Skeletal muscle cell (primary cell): Measurements from ENCODE around the gene CENPS.
A peak's percentile ranks its signal among the peaks of the same experiment; 100 is the strongest.
"Not testable (repeated sequence)": the region's sequence is repeated elsewhere in the genome, so short reads cannot be mapped to it uniquely, and the experiment has no call there.

Source experiments
- DNase-seq: peaks from one replicate; pipeline ENCODE4 v3.0.0-alpha.2; 2010; ENCODE audit warnings: low read depth
- H3K4me3 ChIP-seq: 2 replicates; pipeline ENCODE4 v1.5.1; 2011; ENCODE audit warnings: low read depth, mild to moderate bottlenecking, control low read depth, low read length, moderate library complexity

CENPS gene

DNA sequence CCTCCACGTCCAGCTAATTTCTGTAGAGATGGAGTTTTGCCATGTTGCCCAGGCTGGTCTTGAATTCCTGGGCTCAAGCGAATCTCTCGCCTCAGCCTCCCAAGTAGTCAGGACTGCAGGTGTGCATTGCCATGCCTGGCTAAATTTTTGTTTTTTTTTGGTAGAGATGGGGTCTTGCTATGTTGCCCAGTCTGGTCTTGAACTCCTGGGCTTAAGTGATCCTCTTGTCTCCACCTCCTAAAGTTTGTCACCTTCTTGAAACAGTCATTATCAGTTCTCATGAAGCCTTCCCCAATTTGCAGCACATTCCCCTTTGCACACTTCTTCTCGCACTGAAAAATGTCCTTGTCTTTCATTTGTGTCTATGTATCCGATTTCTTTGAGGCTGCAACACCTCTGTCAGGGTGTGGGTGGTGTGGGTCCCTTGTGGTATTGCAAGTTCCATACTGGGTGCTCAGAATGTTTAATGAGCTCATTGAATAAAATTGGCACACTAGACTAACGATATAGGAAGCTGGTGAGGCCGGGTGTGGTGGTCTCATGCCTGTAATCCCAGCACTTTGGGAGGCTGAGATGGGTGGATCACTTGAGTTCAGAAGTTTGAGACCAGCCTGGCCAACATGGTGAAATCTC is 16.7 kb downstream of the CENPS start:
- no peak for DNase-seq
- H3K4me3 ChIP-seq = no peak overlapping the region

DNA sequence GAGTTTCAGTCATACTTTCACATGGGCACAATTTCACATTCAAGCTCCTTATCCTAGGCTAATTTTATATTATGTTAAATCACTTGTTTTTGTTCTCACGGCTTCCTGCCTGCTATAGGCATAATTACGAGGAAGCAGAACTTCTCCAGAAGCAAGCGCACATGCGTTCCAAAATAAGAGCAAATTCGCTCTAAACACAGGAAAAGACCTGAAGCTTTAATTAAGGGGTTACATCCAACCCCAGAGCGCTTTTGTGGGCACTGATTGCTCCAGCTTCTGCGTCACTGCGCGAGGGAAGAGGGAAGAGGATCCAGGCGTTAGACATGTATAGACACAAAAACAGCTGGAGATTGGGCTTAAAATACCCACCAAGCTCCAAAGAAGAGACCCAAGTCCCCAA is 19.5 kb downstream of the CENPS start, which contains the start of gene CORT:
CORT (plus strand) TSS at position 281 of the 400 bp plus-strand sequence. CDS start 193 bp downstream, outside the sequence.
- DNase-seq = no peak

DNA sequence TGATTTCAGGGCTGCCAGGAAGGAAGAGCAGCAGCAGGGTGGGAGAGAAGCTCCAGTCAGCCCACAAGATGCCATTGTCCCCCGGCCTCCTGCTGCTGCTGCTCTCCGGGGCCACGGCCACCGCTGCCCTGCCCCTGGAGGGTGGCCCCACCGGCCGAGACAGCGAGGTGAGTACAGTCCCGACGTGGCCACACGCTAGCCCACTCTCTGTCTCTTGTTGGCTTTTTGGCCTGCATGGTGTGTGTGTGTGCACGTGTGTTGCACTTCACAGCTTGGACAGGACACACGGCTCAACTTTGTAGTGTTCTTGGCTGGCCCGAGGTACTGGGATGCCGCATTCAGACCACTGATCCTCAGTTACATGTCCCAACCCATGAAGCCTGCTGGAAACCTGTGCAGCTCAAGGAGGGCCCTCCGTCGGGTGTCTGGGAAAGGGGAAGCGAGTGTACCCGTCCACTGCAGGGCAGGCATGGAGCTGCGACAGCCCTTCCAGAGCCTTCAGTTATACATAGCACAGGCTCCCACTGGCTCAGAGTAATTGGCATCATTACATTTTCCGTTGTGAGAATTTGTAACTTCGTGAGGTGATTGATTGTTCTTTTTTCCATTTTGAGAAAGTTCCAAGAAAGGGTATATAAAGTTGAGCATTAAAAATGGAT is 20.1 kb downstream of the CENPS start:
- no peak overlapping the region for H3K4me3 ChIP-seq
- no peak for DNase-seq

More for the DNA sequence above, 19.5 kb downstream of the CENPS start, which contains the start of gene CORT:
- no peak within 1 kb of the TSS for H3K4me3 ChIP-seq

DNA sequence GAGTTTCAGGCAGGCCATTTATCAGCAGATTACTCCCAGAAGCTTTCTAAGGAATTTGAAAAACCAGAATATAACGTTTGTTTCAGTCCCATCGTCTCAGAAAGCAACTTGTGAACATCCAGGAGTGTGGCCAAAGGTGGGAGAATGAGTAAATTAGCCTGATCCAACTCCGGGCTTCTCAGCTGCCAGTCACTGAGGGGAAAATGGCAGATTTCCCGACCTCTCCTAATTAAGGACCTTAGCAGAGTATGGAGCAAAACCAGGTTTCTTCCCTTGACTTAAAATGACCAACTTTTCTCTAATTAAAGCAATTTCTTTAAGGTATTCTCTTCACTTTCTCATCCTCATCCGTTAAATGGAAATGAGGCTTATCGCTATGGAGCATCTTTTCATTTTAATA is 20.6 kb downstream of the CENPS start:
- DNase-seq = no peak
- H3K4me3 ChIP-seq = peak overlapping the region; percentile 20

DNA sequence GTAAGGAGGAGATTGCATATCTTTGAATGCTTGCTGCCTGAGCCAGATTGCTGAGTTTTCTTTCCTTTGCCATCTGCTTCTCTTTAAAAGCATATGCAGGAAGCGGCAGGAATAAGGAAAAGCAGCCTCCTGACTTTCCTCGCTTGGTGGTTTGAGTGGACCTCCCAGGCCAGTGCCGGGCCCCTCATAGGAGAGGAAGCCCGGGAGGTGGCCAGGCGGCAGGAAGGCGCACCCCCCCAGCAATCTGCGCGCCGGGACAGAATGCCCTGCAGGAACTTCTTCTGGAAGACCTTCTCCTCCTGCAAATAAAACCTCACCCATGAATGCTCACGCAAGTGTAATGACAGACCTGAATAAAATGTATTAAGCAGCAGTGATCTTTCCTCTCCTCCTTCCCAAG is 21.1 kb downstream of the CENPS start:
- DNase-seq = no peak
- H3K4me3 ChIP-seq = peak overlapping the region; percentile 20

DNA sequence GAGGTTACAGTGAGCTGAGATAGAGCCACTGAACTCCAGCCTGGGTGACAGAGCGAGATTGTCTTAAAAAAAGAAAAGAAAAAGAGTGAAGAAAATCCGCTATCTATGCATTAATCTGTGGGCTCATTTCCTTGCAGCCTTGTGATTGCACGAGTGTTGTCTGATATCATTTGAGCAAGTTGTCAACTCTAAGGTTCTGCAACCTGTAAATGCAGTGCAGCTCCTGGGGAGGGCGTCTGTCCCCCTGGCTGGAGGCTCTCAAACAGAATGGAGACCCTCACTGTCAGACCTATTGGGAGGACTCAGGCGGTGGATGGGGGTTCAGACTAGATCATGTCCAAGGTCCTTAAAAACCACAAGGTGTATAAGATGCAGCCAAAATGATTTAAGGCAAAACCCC is 25.8 kb downstream of the CENPS start:
- DNase-seq = no peak
- H3K4me3 ChIP-seq = no peak overlapping the region

DNA sequence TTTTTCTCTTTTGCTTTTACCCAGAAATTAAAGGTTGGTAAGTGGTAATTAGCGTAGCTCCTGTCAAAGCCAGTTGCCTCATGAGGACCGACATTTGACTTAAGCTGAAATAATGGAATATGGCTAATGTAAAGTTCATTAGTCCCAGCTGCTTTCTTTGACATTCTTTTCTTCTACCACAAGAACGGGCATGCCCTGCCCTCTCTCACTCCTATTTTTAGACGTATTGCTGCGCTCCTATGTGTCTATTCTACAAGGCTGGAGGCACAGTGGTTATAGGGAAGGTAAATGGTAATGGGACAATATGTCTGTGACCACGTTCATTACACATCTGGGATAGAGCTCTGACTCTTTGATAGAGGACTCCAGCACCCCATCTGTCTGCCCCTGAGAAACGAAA is 26.4 kb downstream of the CENPS start:
- no peak overlapping the region for H3K4me3 ChIP-seq
- DNase-seq = no peak

DNA sequence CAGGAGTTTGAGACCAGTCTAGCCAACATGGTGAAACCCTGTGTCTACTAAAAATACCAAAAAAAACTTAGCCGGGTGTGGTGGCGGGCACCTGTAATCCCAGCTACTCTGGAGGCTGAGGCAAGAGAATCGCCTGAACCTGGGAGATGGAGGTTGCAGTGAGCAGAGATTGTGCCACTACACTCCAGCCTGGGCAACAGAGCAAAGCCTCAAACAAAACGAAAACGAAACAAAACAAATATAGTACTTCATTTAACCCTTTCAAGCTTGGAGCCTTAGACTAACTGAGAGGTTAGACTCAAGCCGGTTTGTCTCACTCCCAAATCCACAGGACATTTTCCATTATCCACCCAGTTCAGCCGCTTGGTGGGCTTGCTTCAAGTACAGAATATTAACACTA is 27.2 kb downstream of the CENPS start:
- H3K4me3 ChIP-seq, DNase-seq: not testable (repeated sequence)

DNA sequence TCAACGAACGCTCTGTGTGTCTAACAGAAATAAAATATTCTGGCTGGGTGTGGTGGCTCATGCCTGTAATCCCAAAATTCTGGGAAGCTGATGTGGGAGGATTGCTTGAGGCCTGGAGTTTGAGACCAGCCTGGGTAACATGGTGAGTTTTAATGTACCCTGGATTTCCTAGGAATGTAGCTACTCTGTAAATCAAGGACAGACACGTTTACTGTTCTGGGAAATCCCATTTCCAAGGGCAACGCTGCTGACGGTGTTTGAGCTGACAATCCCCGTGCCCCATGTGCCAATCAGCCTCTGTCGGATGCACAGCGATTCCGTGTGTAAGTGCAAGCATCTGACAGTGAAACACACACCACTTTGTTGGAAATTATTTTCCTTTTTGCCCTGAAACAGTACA is 27.6 kb downstream of the CENPS start:
- no peak for DNase-seq
- no peak overlapping the region for H3K4me3 ChIP-seq

DNA sequence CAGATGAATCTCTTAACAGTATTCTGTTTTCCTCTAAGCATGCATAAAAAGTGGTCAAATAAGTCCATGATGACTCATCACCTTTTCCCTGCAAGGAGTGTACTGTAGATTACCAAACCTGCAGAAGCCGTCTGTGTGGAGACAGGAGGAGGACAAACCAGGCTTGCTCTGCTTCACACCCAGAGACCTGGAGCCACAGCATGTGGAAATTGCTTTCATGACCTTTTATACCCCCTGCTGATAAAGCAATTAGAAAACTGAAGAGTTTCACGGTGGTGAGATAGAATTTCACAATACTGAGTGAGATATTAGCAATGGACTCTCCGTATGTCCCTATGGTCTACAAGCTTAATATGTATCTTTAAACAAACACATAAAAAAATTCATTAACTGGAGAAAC is 29.0 kb downstream of the CENPS start:
- H3K4me3 ChIP-seq = no peak overlapping the region
- peak; percentile 49 for DNase-seq

DNA sequence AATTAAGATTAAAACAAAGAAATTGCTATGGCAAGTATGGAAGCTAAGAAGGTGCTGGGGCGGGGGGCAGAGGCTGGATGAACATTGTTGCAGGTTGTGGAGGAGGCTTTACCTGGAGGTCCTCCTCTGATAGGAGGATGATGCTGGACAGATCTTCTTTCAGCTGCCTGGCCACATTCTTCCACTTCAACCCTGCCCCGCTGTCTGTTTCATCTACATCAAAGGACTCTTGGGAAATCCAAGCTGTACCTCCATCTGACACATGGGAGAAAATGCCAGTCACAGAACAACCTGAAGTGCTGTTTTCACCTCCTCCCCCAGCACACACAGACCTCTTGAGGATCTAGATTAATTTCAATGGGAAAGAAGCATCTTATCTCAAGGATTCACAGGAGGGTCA is 36.8 kb downstream of the CENPS start:
- DNase-seq = no peak
- no peak overlapping the region for H3K4me3 ChIP-seq

DNA sequence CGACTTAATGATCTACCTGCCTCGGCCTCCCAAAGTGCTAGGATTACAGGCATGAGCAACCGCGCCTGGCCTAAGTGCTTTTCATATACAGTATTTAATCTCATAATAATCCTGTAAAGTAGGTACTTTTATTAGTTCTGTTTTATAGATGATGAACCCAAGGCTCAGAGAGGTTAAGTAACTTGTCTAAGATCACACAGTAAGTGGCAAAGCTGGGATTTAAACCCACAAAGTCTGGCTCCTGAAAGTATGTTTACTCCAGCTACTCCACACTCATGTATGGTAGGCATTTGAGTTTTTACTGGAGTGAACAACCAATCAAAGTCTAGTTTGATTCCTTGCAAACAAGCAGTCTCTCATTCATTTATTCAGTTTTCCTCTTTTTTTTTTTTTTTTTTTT is 39.8 kb downstream of the CENPS start:
- H3K4me3 ChIP-seq = no peak overlapping the region
- DNase-seq = no peak

DNA sequence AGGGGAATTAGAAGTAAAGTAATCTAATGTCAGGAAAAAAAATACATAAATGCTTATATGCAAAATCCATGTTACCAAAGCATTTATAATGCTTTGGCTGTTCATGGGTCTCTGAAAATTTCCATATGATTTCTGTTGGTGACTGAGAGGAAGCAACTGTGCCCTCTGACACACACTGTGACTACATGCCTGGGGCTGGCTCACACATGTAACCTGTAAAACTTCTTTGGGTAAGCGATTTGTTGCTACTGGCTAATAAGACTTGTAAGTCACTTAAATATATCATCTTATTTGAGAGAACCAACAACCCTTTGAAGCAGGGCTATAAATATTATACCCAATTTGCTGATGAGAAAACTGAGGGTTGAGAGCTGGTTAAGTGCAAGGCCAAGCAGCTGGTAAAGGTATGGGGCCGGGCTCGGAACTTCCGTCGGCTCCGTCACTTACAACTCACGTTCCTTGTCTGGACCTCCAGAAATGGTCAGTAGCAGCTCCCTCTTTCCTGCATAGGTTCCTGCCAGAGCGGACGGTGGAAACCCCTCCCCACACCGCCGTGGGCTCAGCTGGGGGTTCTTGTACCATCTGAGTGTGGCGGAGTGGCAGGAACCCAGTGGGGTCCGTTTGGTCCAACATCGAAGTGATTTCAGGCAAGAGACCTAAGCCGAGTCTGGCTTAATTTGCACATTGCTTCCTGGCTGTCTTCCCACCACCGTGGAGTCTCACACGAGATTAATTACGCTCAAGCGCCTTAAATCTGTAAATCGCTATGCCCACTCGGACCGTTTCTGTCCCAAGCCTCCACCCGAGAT is 41.4 kb downstream of the CENPS start:
- DNase-seq = no peak
- peak overlapping the region; percentile 75 for H3K4me3 ChIP-seq

DNA sequence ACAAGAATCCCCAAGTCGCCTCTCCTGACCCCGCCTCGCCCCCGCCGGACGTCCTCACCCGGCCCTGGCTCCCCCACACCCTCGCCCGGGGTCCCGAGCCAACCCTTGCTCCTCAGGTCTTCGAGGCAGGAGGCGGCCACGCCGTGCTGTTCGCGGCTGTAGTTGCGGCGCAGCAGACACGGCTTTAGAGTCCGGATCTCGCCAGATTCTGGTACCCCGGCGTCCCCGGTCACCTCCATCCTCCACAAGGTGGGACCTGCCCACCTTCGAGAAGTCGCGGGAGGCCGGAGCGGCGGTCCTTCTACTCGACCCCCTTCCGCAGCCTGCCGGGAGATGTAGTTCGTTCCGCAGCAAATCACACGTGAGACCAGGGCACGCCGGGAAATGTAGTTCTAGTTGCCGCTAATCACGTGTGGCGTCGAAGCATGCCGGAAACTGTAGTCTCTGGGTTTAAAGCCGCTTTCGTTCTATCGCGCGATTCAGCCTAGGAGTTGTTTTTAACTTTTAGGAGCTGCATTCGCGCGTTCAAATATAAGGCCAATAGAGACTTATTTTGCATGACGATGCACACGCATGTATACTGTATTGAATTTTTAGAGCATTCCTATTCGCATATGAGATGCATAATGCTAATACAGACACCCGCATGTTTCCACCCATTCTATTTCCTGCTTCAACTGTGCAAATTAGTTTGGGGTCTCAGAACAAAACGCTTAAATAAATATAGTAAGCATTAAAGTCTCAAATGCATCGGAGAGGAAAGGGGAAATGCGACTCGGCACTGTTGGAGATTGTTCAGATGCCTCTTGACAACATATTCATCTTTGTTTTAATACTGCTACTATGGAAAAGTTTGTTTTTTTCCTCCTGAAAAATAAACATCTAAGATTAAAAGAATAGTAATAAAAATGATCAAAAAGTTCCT is 42.2 kb downstream of the CENPS start, which contains the start of gene DFFA:
DFFA (minus strand) TSS at position 310 of the 925 bp plus-strand sequence; CDS start at position 239, 71 bp downstream.
- H3K4me3 ChIP-seq = peak within 1 kb of the TSS; percentile 75

DNA sequence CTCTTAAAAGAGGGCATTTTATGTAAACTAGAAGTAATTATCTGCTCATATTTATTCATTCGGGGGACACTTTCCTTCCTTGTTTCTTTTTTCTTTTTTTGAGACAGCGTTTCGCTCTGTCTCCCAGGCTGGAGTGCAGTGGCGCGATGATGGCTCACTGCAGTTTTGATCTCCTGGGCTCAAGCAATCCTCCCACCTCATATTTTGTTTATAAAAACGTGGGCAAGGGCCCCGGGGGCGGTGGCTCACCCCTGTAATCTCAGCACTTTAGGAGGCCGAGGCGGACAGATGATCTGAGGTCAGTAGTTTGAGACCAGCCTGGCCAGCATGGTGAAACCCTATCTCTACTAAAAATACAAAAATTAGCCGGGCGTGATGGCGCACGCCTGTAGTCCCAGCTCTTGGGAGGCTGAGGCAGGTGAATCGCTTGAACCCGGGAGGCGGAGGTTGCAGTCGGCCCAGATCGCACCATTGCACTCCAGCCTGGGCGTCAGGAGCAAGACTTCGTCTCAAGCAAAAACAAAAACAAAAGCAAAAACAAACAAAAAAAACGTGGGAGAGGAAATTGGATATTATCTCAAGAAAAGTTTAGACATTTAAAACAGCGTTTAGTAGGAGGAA is 43.0 kb downstream of the CENPS start:
- H3K4me3 ChIP-seq = no peak overlapping the region
- DNase-seq = no peak

More for the DNA sequence above, 42.2 kb downstream of the CENPS start, which contains the start of gene DFFA:
- peak; percentile 86 for DNase-seq

DNA sequence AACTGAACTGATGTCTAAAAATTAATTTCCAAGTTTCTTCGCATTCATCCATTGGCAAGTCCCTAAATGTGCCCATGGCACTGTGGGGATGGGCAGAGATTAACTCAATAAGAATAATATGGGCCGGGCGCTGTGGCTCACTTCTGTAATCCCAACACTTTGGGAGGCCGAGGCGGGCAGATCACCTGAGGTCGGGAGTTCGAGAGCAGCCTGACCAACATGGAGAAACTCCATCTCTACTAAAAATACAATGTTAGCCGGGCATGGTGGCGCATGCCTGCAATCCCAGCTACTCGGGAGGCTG is 44.0 kb downstream of the CENPS start:
- DNase-seq = not testable (repeated sequence)
- peak overlapping the region; percentile 92 for H3K4me3 ChIP-seq

DNA sequence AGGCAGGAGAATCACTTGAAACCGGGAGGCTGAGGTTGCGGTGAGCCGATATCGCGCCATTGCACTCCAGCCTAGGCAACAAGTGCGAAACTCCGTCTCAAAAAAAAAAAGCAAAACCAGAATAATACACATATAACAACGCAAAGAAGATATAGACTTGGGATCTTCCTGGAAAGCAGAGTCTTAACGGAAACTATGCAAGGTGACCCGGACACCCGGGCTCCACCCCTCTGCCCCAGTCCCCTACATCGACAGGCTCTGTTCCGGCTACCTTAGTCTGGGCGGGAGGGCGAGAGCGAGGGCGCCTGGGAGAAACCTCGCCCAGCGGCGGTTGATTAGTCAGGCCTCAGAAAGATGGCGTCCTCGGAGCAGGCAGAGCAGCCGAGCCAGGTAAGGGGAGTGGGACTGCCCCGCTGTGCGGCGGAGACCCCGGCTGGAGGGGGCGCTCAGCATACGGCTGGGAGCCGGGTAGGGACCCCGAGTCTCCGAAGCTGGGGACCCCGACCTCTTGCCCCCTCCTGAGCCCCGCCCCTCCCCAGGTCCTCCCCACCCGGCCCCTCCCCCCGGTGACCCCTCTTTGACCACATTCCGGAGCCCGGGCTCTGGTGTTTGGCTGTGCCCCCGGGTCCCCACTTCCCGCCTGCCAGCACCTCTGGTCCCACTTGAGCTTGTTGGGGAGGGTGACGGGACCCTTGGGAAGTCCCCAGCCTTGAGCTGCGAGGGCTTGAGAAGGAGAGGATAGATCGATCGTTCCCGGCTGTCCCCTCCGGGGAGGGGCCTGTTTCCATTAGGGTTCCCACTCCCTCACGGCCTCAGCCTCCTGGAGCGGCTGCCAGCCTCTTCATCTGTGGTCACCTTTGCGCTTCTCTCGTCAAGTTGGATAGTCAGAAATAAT is 44.6 kb downstream of the CENPS start, which contains the start of gene PEX14:
PEX14 (plus strand) TSS at position 338 of the 895 bp plus-strand sequence; CDS start at position 355, 17 bp downstream.
- peak within 1 kb of the TSS; percentile 92 for H3K4me3 ChIP-seq

DNA sequence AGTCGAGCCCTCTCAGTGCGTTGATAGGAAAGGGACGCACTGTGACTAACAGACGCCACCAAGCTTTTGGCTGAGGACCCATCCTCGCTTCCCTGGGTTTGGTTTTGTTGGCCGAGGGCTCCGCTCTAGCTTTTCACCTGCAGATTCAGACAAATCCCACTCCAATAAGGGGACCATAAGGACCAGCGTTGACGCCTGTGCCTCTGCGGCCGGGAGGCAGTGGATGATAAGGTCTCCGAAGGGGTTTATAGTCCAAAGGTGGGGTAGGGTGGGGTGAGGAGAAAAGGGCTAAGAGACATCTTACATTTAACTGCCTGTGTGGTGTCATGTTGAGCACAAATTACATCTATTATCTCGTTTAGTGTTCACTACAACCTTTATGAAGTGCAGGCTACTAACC is 45.3 kb downstream of the CENPS start:
- DNase-seq = no peak
- H3K4me3 ChIP-seq = peak overlapping the region; percentile 92

More for the DNA sequence above, 44.6 kb downstream of the CENPS start, which contains the start of gene PEX14:
- DNase-seq = peak; percentile 31
